ENCODE data around the gene SLC39A9.
"Not testable (repeated sequence)": the region's sequence is repeated elsewhere in the genome, so short reads cannot be mapped to it uniquely, and the experiment has no call there.

DNA sequence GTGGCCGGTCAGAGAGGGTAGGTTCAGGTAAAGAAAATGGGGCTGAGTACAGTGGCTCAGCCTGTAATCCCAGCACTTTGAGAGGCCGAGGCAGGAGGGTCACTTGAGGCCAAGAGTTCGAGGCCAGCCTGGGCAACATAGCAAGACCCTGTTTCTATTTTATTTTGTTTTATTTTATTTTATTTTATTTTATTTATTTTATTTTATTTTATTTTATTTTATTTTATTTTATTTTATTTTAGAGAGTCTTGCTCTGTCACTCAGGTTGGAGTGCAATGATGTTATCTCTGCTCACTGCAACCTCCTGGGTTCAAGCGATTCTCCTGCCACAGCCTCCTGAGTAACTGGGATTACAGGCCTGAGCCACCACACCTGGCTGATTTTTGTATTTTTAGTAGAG lies 99.4 kb downstream of the SLC39A9 start:
- TF ChIP-seq, protein P1, sequence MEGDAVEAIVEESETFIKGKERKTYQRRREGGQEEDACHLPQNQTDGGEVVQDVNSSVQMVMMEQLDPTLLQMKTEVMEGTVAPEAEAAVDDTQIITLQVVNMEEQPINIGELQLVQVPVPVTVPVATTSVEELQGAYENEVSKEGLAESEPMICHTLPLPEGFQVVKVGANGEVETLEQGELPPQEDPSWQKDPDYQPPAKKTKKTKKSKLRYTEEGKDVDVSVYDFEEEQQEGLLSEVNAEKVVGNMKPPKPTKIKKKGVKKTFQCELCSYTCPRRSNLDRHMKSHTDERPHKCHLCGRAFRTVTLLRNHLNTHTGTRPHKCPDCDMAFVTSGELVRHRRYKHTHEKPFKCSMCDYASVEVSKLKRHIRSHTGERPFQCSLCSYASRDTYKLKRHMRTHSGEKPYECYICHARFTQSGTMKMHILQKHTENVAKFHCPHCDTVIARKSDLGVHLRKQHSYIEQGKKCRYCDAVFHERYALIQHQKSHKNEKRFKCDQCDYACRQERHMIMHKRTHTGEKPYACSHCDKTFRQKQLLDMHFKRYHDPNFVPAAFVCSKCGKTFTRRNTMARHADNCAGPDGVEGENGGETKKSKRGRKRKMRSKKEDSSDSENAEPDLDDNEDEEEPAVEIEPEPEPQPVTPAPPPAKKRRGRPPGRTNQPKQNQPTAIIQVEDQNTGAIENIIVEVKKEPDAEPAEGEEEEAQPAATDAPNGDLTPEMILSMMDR (IDR thresholded peaks at IDR 0.05), result not testable (repeated sequence)
- not testable (repeated sequence) for TF ChIP-seq POLR2AphosphoS5, POLR2A (IDR thresholded peaks at IDR 0.05)

All from stomach (tissue), 4 donors.